Right lobe of liver (tissue), 6 donors: ENCODE results near the gene VGLL4. TPM values are rescaled to one million over a fixed set of nuclear protein-coding genes. Genes with fewer than 3 reads are reported as not detected.
A peak's percentile ranks its signal among the peaks of the same experiment; 100 is the strongest.

Experiments used
- ATAC-seq, 4 donors: fragments of 200-7000 bp; cut with Tn5 transposase; one replicate each; pipeline ENCODE4 v1.9.1; 2020; ENCODE audit warnings: mild to moderate bottlenecking in 4 of 4, moderate library complexity in 4 of 4
- DNase-seq, 3 donors: peaks; one replicate each; pipeline ENCODE4 v3.0.0-alpha.2; 2020
- H3K27ac ChIP-seq, 3 donors: fragments of 200-600 bp; one replicate each; pipeline ENCODE4 v1.8.0; 2022
- H3K27me3 ChIP-seq, 2 donors: fragments of 200-600 bp; one replicate each; pipeline ENCODE4 v1.8.0; 2022
- H3K36me3 ChIP-seq, 4 donors: fragments of 200-600 bp; sonication (generic) in 1 of 4; one replicate each; pipeline versions ENCODE4 v1.5.1 to v1.8.0; 2017 to 2022; ENCODE audit warnings: control low read depth in 1 of 4
- H3K4me1 ChIP-seq, 4 donors: fragments of 200-600 bp; sonication (generic) in 1 of 4; one replicate each; pipeline versions ENCODE4 v1.5.1 to v1.8.0; 2017 to 2022; ENCODE audit warnings: control low read depth in 1 of 4
- H3K4me3 ChIP-seq, 3 donors: fragments of 200-600 bp; one replicate each; pipeline ENCODE4 v1.8.0; 2022
- H3K9me3 ChIP-seq, 4 donors: fragments of 200-600 bp; sonication (generic) in 1 of 4; one replicate each; pipeline versions ENCODE4 v1.5.1 to v1.8.0; 2017 to 2022; ENCODE audit warnings: control low read depth in 1 of 4
- CTCF ChIP-seq, 4 donors: fragments of 200-600 bp in 3 of 4; fragments of 450-650 bp in 1 of 4; IDR thresholded peaks; one replicate each; pipeline versions ENCODE4 v1.5.1 to v1.8.0; 2016 to 2022; ENCODE audit warnings: antibody characterized with exemption in 4 of 4, mild to moderate bottlenecking in 2 of 4
- POLR2A ChIP-seq: fragments of 450-650 bp; IDR thresholded peaks from one replicate; pipeline ENCODE4 v1.6.1; 2017; ENCODE audit warnings: antibody characterized with exemption, mild to moderate bottlenecking
- WGBS: methylation state at CpG from one replicate; pipeline ENCODE4 v1.1.6; 2018; ENCODE audit warnings: low coverage, low lambda C conversion rate; ENCODE audit not compliant: insufficient coverage; ENCODE audit errors: missing lambda C conversion rate; 5-methylcytosine and 5-hydroxymethylcytosine counted together
- intact Hi-C, 2 donors: fragments of 100-400 bp; cut with DNase I; formaldehyde crosslinking; loops; one replicate each; pipeline versions ENCODE4 v1.11.2 to v1.14.1; 2022
- small RNA-seq, 2 experiments: library from RNA; depleted of rRNA; stranded (forward); fragments of <200 nt; gene quantifications; one replicate each; pipeline ENCODE3, GENCODE V24; 2016
- total RNA-seq, 6 experiments: library from RNA; depleted of rRNA in 2 of 6; stranded (reverse); fragments of >200 nt in 2 of 6; fragmentation: NEBNext Ultra II Directional in 3 of 6; extraction: Animal tissue kit (Norgen Biotek cat#: 25700) in 3 of 6; gene quantifications; one replicate each; pipeline versions ENCODE4 v1.1.0 to v1.2.4, GENCODE V29; 2016 to 2023
- donor health status: DM: no; HTN: yes; CAD: no.
- donor health status: DM: no; HTN: no; CAD: no.
- donor health status: DM: no; HTN: no; CAD: no.
- donor health status: DM: no; HTN: yes; CAD: no.
- donor health status: DM: no; HTN: yes; CAD: no.

The VGLL4 gene
- total RNA-seq, 6 experiments from 2014 or later = 10.4 to 22.4 (median 15.2) TPM

DNA sequence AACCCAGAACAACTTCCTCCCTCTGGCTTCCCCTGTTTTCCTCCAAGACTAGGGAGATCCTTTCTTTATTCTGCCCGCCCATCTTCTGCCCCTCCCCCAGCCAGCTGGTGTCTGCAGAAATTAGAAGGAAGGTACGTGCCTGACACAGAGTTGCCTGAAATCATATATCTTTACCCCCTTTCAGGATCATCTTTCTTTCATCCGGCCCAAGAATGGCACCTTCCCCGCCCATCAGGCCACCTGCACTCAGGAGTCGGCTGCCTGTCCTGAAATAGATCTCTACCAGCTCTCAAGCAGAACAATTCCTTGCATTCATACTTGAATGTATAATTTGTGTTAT lies 133.7 kb downstream of the VGLL4 start:
- DNase-seq (no peak), ATAC-seq (no peak)
- peaks cover 0 to 7% (median 2%) of the 10 kb centered on the region in 4 donors for H3K4me1 ChIP-seq
- H3K27me3 ChIP-seq = no peaks in the 10 kb centered on the region
- no peak for TF ChIP-seq POLR2A
- TF ChIP-seq CTCF (IDR thresholded peaks at IDR 0.05) = no peak
- intact Hi-C loops = no loop called here
- no peak overlapping the region for H3K4me3 ChIP-seq
- peak overlapping the region in 1 of 3 donors; percentile 35 for H3K27ac ChIP-seq
- WGBS = 73% methylated on average over 5 of the region's 5 CpGs
- H3K36me3 ChIP-seq = no peaks in the 10 kb centered on the region
- no peaks in the 10 kb centered on the region for H3K9me3 ChIP-seq

DNA sequence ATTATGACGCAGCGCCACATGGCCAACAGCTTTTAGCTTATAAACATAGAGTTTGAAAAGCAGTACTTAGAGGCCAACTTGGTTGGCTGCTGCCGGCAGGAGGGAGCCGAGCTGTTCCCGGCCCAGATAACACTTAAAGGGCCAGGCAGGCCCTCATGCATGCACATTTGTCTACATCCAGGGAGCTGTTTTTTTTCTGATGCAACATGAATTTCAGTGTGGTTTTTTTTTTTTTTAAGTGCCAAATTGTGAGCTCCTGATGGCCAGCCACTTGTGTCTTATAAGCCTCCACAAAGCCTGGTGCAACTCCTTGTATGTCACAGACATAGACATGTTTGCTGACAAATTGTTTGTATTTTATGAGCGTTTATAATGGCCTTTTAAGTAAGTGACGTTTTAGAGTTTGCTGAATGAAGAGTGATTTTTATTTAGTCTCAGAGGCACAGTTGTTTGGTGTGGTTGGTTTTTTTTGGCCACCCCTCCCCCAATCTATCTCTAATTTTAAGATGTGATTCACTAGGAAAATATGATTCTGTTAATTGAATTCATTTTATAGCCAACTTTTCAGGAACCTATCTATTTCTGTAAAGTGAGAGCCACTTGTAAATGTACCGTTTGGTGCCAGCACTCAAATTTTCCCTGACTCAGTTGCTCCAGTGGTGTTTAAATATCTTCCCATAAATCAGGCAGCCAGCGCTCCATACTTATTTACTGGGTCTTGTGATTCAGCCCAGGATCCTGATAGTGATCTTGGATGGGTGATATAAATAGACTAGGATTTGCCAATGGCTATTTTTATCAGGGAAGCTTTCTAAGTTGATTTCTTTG lies 134.3 kb downstream of the VGLL4 start:
- Histone ChIP-seq H3K4me3 (no peak overlapping the region), H3K27me3 (no peaks in the 10 kb centered on the region), H3K4me1 (peaks cover 0 to 7% (median 2%) of the 10 kb centered on the region in 4 donors), H3K36me3 (no peaks in the 10 kb centered on the region), H3K27ac (peak overlapping the region in 1 of 3 donors; percentile 35), H3K9me3 (no peaks in the 10 kb centered on the region)
- peak; percentile 78 to 92 (median 86) for ATAC-seq
- intact Hi-C loops = no loop called here
- 41% methylated on average over 9 of the region's 9 CpGs for WGBS
- peak; percentile 48 to 68 (median 63) for DNase-seq
- TF ChIP-seq CTCF (IDR thresholded peaks at IDR 0.05) (no peak), POLR2A (no peak)

DNA sequence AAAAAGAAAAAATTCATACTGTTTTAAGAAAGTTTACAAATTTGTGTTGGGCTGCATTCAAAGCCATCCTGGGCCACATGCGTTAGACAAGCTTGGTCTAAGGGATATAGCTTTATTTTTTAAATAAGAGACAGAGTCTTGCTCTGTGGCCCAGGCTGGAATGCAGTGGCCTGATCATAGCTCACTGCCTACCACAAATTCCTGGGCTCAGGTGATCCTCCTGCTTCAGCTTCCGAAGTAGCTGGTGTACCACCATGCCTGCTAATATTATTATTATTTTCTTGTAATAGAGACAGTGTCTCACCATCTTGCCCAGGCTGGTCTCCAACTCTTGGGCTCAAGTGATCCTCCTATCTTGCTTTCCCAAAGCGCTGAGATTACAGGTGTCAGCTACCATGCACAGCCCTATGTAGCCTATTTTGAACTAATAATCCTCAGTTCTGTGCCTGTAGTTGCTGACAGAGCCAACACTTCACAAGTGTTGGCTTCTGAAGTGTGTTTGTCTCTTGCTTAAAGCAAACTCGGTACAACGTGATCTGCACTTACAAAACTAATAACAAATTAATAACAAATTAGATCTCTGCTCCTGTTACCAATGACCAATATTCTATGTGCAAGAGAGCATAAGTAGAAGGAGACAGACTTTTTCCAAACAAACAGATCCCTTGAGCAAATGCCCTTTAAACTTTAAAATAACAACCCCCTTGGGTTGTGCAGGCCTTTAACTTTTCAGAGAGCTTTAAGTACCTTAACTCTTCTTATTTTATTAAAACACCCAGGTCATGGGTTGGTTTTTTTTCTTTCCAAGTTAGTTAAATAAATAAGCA lies 135.2 kb downstream of the VGLL4 start:
- Histone ChIP-seq H3K9me3 (no peaks in the 10 kb centered on the region), H3K4me1 (peaks cover 0 to 7% (median 2%) of the 10 kb centered on the region in 4 donors), H3K27me3 (no peaks in the 10 kb centered on the region), H3K27ac (peak overlapping the region in 1 of 3 donors; percentile 35), H3K4me3 (no peak overlapping the region), H3K36me3 (no peaks in the 10 kb centered on the region)
- DNase-seq (no peak), ATAC-seq (peak in 3 of 4 donors; percentile 25 to 52 (median 38))
- intact Hi-C loops = no loop called here
- 67% methylated on average over 5 of the region's 5 CpGs for WGBS
- TF ChIP-seq POLR2A = no peak
- no peak for TF ChIP-seq CTCF (IDR thresholded peaks at IDR 0.05)

DNA sequence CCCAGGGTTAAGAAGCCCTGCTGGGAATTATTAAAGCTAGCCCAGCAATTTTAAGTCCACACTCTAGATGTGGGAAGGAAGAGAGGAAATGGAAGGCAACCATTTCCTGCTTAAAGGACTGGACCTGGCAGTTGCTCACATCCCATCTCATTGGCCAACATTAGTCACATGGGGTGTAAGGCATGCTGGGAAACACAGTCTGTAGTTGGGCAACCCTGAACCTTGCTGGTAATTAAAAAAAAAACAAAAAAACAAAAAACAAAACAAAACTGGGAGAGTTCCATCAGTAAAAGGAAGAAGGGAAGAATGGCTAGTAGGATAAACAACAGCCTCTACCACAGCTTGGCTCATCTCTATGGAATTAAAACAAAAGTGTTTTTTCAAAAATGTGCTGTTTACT lies 136.0 kb downstream of the VGLL4 start:
- intact Hi-C loops = no loop called here
- H3K36me3 ChIP-seq = no peaks in the 10 kb centered on the region
- H3K9me3 ChIP-seq = no peaks in the 10 kb centered on the region
- H3K27ac ChIP-seq = no peak overlapping the region
- ATAC-seq (no peak), DNase-seq (no peak)
- H3K4me1 ChIP-seq = peaks cover 0 to 7% (median 2%) of the 10 kb centered on the region in 4 donors
- H3K27me3 ChIP-seq = no peaks in the 10 kb centered on the region
- TF ChIP-seq CTCF (IDR thresholded peaks at IDR 0.05) (no peak), POLR2A (no peak)
- H3K4me3 ChIP-seq = no peak overlapping the region

Small RNAs within 50 kb of the gene (small RNA-seq; reads per million reads assigned to genes)
- 0 reads per million in 2 experiments for gene AC022001.1

Other genes with a start within 250 kb of the VGLL4 start
- 1 to 10 TPM; 4.5 to 8.3 (median 7.0) TPM for gene TAMM41, start 203.0 kb upstream of the VGLL4 start, total RNA-seq